OCI-LY3 (cell line): ENCODE measurements around the gene PGAM1.
A peak's percentile ranks its signal among the peaks of the same experiment; 100 is the strongest.
"Not testable (repeated sequence)": the region's sequence is repeated elsewhere in the genome, so short reads cannot be mapped to it uniquely, and the experiment has no call there.

Experiments used
- H2AFZ ChIP-seq: fragments of 200-600, 300-600 bp; shearing (Covaris generic); 2 replicates; pipeline ENCODE4 v1.6.0; 2014; ENCODE audit warnings: antibody characterized with exemption, low read depth, low read length
- H3K27ac ChIP-seq: fragments of 200-600, 300-600 bp; sonication (generic); 2 replicates; pipeline ENCODE4 v1.5.1; 2014; ENCODE audit warnings: mild to moderate bottlenecking, low read length, moderate library complexity, mixed read lengths
- H3K27me3 ChIP-seq: fragments of 200-600, 300-600 bp; sonication (generic); 2 replicates; pipeline ENCODE4 v1.6.1; 2014; ENCODE audit warnings: low read depth, low read length, mixed read lengths
- H3K36me3 ChIP-seq: fragments of 200-600, 300-600 bp; sonication (generic); replicated peaks from 2 replicates; pipeline ENCODE3; 2014; ENCODE audit warnings: low read depth, low read length, mixed read lengths
- H3K4me1 ChIP-seq: fragments of 300-600, 200-600 bp; sonication (generic); 2 replicates; pipeline ENCODE4 v1.6.1; 2014; ENCODE audit warnings: low read length, mixed read lengths
- H3K4me2 ChIP-seq: fragments of 200-600, 300-600 bp; sonication (generic); 2 replicates; pipeline ENCODE4 v1.6.1; 2014; ENCODE audit warnings: low read length, mixed read lengths
- H3K4me3 ChIP-seq: fragments of 300-600, 200-600 bp; sonication (generic); 2 replicates; pipeline ENCODE4 v1.5.1; 2014; ENCODE audit warnings: antibody characterized with exemption, mild to moderate bottlenecking, low read length, moderate library complexity
- H3K79me2 ChIP-seq: fragments of 300-600, 200-600 bp; shearing (Covaris generic); 2 replicates; pipeline ENCODE4 v1.6.1; 2014; ENCODE audit warnings: mild to moderate bottlenecking, low read length, mixed read lengths
- H3K9ac ChIP-seq: fragments of 300-600, 200-600 bp; shearing (Covaris generic); 2 replicates; pipeline ENCODE4 v1.6.0; 2014; ENCODE audit warnings: mild to moderate bottlenecking, low read length, moderate library complexity
- H3K9me3 ChIP-seq: fragments of 200-600, 300-600 bp; shearing (Covaris generic); 2 replicates; pipeline ENCODE4 v1.6.1; 2014; ENCODE audit warnings: low read length, mixed read lengths; ENCODE audit not compliant: insufficient read depth
- H4K20me1 ChIP-seq: fragments of 200-600, 300-600 bp; sonication (generic); 2 replicates; pipeline ENCODE4 v1.6.1; 2016; ENCODE audit warnings: low read length, mixed read lengths; ENCODE audit not compliant: insufficient read depth
- EZH2phosphoT487 ChIP-seq: fragments of 200-600 bp; shearing (Covaris generic); IDR thresholded peaks from 2 replicates; pipeline ENCODE4 v1.6.1; 2018; ENCODE audit warnings: antibody characterized with exemption, mixed run types, low read depth
- TF ChIP-seq, protein P1 (sequence below): fragments of 200-600, 300-600 bp; sonication (generic); IDR thresholded peaks from 2 replicates; pipeline ENCODE4 v1.5.1; 2014; ENCODE audit warnings: antibody characterized with exemption, low read length, low read depth

Gene PGAM1

DNA sequence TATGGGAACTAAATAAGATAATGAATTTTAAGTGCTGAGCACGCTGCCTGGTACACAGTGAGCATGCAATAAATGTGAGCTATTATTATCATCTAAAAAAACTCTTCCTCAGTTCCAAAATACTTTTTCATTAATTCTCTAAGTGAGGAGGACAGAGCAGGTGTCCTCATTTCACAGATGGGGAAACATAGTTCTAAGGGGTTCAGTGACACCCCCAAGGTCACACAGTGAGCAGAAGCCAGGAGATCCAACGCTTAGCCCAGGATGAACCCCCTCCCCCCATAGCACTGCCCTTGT lies 18.1 kb upstream of the PGAM1 start:
- Histone ChIP-seq H3K9ac (no peak overlapping the region), H3K4me3 (no peak overlapping the region), H3K4me2 (peak overlapping the region; percentile 88), H2AFZ (peak overlapping the region; percentile 97), H3K4me1 (peaks cover 3% of the 10 kb centered on the region; the same call in 1 of the 2 replicates), H3K27me3 (no peaks in the 10 kb centered on the region), H3K36me3 (no peaks in the 10 kb centered on the region), H3K79me2 (no peaks in the 10 kb centered on the region), H4K20me1 (no peaks in the 10 kb centered on the region), H3K9me3 (no peaks in the 10 kb centered on the region), H3K27ac (no peak overlapping the region)
- TF ChIP-seq EZH2phosphoT487 = no peak

- Histone ChIP-seq H3K36me3 (no peaks in the 10 kb centered on the region), H4K20me1 (no peaks in the 10 kb centered on the region), H3K4me3 (no peak overlapping the region), H3K27me3 (no peaks in the 10 kb centered on the region), H2AFZ (no peak overlapping the region), H3K9ac (no peak overlapping the region), H3K27ac (no peak overlapping the region), H3K9me3 (no peaks in the 10 kb centered on the region), H3K4me2 (no peak overlapping the region), H3K4me1 (peaks cover 3% of the 10 kb centered on the region; the same call in 1 of the 2 replicates), H3K79me2 (no peaks in the 10 kb centered on the region)
- TF ChIP-seq, protein P1, sequence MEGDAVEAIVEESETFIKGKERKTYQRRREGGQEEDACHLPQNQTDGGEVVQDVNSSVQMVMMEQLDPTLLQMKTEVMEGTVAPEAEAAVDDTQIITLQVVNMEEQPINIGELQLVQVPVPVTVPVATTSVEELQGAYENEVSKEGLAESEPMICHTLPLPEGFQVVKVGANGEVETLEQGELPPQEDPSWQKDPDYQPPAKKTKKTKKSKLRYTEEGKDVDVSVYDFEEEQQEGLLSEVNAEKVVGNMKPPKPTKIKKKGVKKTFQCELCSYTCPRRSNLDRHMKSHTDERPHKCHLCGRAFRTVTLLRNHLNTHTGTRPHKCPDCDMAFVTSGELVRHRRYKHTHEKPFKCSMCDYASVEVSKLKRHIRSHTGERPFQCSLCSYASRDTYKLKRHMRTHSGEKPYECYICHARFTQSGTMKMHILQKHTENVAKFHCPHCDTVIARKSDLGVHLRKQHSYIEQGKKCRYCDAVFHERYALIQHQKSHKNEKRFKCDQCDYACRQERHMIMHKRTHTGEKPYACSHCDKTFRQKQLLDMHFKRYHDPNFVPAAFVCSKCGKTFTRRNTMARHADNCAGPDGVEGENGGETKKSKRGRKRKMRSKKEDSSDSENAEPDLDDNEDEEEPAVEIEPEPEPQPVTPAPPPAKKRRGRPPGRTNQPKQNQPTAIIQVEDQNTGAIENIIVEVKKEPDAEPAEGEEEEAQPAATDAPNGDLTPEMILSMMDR = no peak
- no peak for TF ChIP-seq EZH2phosphoT487
These were observed 17.4 kb upstream of the PGAM1 start for GRCh38 chr10:97408496-97408992.

DNA sequence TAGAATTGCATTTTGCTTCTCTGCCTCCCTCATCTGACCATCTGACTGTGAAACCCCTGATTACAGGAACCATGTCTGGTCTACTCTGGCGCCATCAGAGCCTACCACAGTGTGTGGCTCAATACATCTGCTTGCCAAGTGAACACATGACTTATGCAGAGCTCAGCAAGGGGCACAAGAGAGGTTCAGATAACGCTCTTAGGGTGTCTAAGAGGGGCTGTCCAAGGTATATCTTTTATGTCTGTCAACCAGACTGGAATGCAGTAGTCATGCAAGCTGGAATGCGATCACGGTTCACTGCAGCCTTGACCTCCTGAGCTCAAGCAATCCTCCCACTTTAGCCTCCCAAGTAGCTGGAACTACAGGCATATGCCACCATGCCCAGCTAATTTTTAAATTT lies 14.6 kb upstream of the PGAM1 start:
- Histone ChIP-seq H3K36me3 (no peaks in the 10 kb centered on the region), H3K27ac (no peak overlapping the region), H3K9me3 (no peaks in the 10 kb centered on the region), H3K4me2 (no peak overlapping the region), H3K79me2 (no peaks in the 10 kb centered on the region), H3K9ac (no peak overlapping the region), H3K4me3 (no peak overlapping the region), H3K4me1 (peaks cover 3% of the 10 kb centered on the region; the same call in 1 of the 2 replicates), H3K27me3 (no peaks in the 10 kb centered on the region), H2AFZ (no peak overlapping the region), H4K20me1 (no peaks in the 10 kb centered on the region)
- TF ChIP-seq, protein P1 = no peak
- TF ChIP-seq EZH2phosphoT487 = no peak

GRCh38 chr10:97412891-97413304 lies 13.1 kb upstream of the PGAM1 start:
- Histone ChIP-seq H4K20me1 (no peaks in the 10 kb centered on the region), H2AFZ (no peak overlapping the region), H3K4me3 (no peak overlapping the region), H3K4me1 (peaks cover under 1% of the 10 kb centered on the region), H3K36me3 (no peaks in the 10 kb centered on the region), H3K79me2 (no peaks in the 10 kb centered on the region), H3K9ac (no peak overlapping the region), H3K27ac (no peak overlapping the region), H3K9me3 (no peaks in the 10 kb centered on the region), H3K4me2 (no peak overlapping the region), H3K27me3 (no peaks in the 10 kb centered on the region)
- TF ChIP-seq, protein P1 = no peak
- TF ChIP-seq EZH2phosphoT487 = no peak

DNA sequence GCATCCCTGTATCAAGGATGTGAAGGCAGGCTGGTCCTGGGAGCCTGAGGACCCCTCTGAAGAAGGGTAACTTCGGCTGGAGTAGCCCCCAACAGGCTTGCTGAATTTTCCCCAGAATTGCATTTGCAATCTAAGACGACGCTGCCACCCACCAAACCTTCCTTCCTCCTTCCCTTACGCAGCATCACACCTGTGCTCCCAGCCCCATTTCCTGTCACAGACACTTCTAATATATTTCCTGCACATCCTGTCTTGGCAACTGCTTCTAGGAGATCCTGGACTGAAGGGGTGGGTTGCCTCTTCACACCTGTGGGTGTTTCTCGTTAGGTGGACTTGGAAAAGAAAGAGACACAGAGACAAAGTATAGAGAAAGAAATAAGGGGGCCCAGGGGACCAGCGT lies 9.4 kb upstream of the PGAM1 start:
- Histone ChIP-seq H3K36me3 (no peaks in the 10 kb centered on the region), H3K27me3 (no peaks in the 10 kb centered on the region), H3K79me2 (no peaks in the 10 kb centered on the region), H3K4me2 (no peak overlapping the region), H3K4me1 (peaks cover 12% of the 10 kb centered on the region), H2AFZ (no peak overlapping the region), H3K27ac (no peak overlapping the region), H3K4me3 (no peak overlapping the region), H4K20me1 (no peaks in the 10 kb centered on the region), H3K9me3 (no peaks in the 10 kb centered on the region), H3K9ac (no peak overlapping the region)
- TF ChIP-seq, protein P1 = no peak
- no peak for TF ChIP-seq EZH2phosphoT487

DNA sequence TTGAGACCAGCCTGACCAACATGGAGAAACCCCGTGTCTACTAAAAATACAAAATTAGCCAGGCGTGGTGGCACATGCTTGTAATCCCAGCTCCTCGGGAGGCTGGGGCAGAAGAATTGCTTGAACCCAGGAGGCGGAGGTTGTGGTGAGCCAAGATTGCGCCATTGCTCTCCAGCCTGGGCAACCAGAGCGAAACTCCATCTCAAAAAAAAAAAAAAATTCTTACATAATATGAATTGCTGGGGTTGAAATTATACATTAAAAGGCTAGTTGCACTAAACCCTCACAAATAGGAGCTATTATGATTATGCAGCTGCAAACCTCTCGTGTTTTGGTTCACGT lies 2.3 kb upstream of the PGAM1 start:
- H3K27ac ChIP-seq = not testable (repeated sequence)

More for the DNA sequence above, 2.3 kb upstream of the PGAM1 start:
- not testable (repeated sequence) for H3K9me3 ChIP-seq, H3K4me3 ChIP-seq, H2AFZ ChIP-seq, H3K4me2 ChIP-seq, H3K27me3 ChIP-seq, H3K9ac ChIP-seq
- H3K79me2 ChIP-seq = peaks cover 27% of the 10 kb centered on the region
- H3K4me1 ChIP-seq = peaks cover 16% of the 10 kb centered on the region
- H3K36me3 ChIP-seq = peaks cover 19% of the 10 kb centered on the region
- H4K20me1 ChIP-seq = peaks cover 16% of the 10 kb centered on the region
